T-helper 1 cell treated with Interleukin-12 subunit alpha and Interleukin-12 subunit beta and Interleukin-4 antibody, amounts not matched to agents 30 ng/mL and 1 ng/mL, for 36 hours (primary cell): ENCODE measurements around the gene HLA-DRB1. TPM values are rescaled to one million over a fixed set of nuclear protein-coding genes. Genes with fewer than 3 reads are reported as not detected.

ENCODE experiments used
- intact Hi-C: fragments of 100-400 bp; cut with micrococcal nuclease; formaldehyde crosslinking; loops from one replicate; pipeline ENCODE4 v1.15.1; 2024
- total RNA-seq: library from RNA; stranded (reverse); gene quantifications from 2 replicates; pipeline ENCODE4 v1.2.3, GENCODE V29; 2022

The HLA-DRB1 gene
- total RNA-seq = 170 and 173 TPM in 2 replicates

DNA sequence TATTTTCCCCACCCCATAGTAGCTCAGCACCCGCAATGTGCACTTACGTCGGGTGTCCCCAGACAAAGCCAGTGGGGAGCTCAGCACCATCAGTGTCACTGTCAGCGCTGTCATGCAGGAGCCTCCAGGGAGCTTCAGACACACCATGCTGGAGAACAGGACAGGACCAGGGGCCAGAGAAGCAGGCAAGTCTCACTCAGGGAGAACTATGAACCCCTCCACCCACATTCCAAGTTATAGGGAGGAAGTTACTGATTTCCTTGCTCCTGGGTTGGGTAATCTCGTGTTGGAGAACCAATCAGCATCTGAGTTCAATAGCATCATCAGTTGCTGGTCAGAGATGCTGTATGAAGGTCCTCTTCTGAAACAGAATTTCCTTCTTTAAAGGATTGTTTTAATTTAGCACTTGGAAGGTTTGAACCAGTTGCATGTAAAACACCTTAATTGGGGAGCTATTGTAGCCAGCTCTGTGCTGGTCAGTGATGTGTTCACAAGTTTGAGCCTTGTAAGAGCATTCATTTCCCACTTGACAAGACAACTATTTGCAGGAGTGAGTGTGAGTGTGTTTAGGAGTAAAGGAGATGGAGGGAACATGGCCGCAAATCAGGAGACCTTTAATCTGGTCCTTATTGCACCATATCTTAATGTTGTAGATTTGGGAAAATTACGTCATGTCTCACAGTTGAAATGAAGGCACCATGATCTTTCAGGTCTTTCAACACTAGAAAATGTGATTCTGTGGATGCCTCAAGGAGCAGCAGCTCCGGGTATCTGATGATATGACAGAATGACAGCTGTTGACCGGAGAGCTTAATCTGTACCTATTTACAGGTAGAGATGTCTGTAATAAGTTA is at the start of gene HLA-DRB1:
TSS of gene HLA-DRB1 (minus strand) at position 253 of the 854 bp plus-strand sequence. CDS start at position 147, 106 bp downstream.
- intact Hi-C loops = loop anchor here (1.0 kb wide), 1 partner anchor 76 kb away; the partner anchor contains the start of gene HLA-DQB1

DNA sequence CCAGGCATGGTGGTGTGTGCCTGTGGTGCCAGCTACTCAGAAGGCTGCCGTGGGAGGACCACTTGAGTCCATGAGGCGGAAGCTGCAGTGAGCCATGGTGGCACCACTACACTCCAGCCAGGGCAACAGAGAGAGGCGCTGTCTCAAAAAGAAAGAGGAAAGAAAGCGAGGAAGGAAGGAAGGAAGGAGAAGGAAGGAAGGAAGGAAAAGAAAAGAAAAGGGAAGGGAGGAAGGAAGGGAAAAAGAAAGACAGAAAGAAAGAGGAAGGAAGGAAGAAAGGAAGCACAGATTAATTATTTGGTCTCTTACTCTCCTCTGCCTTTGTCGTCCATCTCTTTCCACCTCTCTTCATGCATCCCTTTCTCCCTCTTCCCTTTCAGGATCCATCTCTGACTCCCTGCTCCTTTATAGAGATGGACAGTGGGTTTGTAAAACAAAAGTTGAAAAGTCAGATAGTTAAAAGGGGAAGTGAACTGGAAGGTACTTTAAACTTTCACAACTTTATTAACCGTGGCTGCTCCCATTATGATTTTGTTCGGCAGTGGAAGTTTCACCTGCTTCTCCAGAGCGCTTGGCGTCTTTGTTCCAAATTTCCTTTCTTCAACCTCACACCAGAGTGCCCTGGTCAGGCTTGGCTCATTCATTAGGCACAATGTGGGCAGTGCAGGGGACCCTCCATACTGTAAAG is 49.0 kb upstream of the HLA-DRB1 start:
- intact Hi-C loops = no loop called here

DNA sequence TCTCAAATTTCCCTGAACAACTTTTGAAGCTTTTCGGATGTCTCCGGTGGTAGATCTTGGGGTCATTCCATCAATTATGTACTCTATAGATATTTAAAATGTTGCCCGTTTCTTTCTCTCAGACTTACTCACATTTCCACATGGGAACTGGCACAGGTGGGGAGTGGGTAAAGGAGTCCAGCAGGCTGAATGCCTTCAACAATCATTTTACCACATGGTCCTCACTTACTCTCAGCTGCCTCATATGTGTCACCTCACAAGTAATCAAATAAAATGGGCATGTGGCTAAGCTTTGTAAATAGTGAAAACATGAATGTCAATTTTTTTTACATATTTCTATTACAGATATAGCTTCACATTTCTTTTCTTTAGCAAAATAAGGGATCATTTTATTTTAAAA is 48.2 kb upstream of the HLA-DRB1 start:
- intact Hi-C loops = no loop called here

DNA sequence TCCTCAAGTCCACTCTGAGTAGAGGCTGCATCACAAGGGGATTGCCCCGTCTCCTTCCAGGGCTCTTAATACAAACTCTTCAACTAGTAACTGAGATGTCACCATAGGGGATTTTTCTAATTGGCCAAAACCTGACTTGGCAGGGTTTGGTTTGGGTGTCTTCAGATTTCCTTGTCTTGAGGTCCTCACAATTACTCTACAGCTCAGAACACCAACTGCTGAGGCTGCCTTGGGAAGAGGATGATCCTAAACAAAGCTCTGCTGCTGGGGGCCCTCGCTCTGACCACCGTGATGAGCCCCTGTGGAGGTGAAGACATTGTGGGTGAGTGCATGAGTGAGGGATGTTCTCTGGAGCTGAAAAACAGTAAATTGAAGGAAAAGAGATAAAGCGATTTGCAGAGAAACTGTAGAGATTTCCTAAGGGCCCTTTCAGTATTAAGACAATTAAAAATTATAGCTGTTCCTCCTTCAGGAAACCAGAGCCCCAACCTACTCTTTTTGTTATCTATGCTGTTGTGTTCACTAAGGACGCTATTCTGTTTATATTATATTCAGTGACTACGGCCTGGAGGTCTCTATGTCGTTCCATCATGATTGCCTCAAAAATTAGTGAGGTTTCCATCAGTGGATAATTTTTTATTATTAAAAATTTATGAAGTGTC is 47.7 kb upstream of the HLA-DRB1 start, which contains the start of gene HLA-DQA1:
TSS of gene HLA-DQA1 (plus strand) at position 188 of the 662 bp plus-strand sequence. CDS start at position 241, 53 bp downstream.
- intact Hi-C loops = no loop called here

DNA sequence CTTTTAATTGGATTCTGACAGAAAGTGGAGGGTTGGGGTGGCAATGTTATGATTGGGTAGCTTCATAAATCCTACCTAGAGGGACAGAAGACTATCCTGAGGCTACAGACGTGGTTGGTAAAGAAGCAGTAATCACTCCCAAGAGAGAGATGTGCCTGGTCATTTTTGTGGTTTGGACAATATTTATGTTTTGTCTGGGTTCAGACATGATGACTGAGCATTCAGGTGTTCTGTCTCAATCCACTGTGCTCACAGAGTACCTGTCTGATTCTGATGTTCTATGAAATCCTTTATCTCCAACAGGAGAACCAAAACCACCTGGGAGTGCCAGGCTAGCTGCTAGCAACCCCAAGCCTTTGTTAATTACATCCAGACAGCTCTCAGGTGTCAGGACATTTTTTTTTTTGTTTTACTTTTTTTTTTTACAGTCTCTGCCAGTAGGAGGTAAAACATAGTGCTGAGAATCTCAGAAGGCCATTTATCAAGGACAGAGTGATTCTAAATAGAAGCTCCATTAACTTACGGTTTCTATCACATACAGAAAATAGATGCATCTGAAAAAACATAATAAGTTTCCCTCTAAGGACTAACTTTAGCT is 46.0 kb upstream of the HLA-DRB1 start:
- intact Hi-C loops = no loop called here

DNA sequence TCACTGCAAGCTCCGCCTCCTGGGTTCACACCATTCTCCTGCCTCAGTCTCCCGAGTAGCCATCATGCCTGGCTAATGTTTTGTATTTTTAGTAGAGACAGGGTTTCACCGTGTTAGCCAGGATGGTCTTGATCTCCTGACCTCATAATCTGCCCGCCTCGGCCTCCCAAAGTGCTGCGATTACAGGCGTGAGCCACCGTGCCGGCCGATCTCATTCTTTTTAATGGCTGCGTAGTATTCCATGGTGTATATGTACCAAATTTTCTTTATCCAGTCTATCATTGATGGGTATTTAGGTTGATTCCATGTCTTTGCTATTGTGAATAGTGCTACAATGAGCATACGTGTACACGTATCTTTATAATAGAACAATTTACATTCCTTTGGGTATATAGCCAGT is 40.1 kb upstream of the HLA-DRB1 start:
- intact Hi-C loops = loop anchor here (10.0 kb wide), 1 partner anchor 345 kb away; no protein-coding TSS in a partner anchor

DNA sequence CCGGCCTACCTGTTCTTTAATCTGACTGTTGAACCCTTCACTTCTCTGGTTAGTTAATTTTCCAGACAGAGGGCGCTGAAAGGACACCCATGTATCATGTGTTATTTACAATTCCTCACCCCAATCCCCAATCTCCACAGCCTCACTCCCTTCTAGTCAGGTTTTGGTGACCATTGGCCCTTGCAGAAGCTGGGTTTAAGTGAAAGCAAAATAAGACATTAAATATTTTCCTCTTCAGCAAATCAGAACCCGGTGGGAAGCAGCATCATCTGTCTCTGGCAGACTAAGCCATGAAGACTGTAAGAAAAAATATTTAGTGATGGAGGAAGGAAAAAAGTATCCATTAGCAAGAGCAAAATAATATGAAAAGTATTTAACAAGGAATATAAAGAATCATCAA is 38.2 kb upstream of the HLA-DRB1 start:
- intact Hi-C loops = loop anchor here (1.0 to 10.0 kb wide), 3 partner anchors 18 to 347 kb away; partner anchors contain the start of gene HLA-DQB1

DNA sequence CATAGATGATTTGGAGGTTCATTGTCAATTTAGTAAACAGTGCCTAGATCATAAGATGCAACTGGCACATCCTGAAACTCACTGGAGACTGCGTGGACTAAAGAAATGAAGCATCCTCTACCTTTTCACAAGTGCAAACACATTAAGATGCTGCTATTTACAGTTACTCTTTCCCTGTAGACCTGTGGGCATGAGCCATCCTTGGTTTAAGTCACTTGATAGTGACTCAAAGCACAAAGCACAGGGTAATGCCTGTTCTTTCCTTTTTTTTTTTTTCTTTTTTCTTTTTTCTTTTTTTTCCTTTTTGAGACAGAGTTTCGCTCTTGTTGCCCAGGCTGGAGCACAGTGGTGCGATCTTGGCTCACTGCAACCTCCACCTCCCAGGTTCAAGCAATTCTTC is 37.6 kb upstream of the HLA-DRB1 start:
- intact Hi-C loops = loop anchor here (10.0 kb wide), 1 partner anchor 348 kb away; no protein-coding TSS in a partner anchor

DNA sequence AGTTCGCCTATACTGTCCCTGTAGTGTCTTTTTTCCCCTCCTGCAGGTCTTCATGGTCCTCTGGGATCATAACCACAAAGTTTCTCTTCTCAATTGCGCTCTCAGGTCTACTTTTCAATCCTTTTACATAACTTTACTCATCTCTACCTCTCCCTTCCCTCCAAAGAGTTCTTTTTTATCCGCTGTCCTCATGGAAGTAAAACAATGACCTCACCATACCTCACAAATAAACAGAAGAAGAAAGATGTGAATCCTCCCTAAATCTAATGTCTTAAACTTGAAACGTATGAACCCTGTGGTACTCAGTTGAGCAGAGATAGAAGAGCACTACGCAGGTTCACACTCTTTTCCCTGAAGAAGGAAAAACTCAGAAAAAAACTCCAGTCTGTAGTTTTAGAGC is 35.5 kb upstream of the HLA-DRB1 start:
- intact Hi-C loops = loop anchor here (10.0 kb wide), 1 partner anchor 350 kb away; no protein-coding TSS in a partner anchor

DNA sequence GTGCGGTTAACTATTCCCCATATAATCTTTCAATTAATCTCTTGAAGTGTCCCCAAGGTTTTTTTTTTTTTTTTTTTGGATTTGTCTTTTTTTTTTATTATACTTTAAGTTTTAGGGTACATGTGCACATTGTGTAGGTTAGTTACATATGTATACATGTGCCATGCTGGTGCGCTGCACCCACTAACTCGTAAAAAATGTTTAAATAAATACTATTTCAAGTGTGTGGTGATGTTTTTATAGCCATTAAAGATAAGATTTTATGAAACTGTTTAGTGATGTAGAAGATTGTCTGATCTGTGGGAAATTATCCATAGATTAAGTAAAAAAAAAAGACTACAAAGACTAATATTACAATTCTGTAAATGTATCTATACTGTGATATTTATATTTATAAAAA is 34.9 kb upstream of the HLA-DRB1 start:
- intact Hi-C loops = loop anchor here (10.0 kb wide), 1 partner anchor 350 kb away; no protein-coding TSS in a partner anchor

DNA sequence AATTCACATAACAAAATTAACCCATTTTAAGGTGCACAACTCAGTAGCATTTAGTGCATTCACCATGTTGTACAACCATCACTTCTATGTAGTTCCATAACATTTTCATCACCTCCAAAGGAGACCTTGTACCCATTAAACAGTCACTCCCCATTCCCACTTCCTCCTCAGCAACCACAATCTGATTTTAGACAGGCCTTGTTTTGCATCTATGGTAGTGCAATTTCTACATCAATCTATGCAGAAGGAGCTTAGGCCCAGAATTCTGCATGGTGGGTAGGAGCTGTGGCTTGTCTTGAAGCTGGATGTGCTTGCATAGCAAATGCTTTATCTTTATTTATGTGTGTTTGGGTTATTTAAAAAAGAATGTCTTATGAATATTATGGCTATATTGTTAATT is 34.0 kb upstream of the HLA-DRB1 start:
- intact Hi-C loops = loop anchor here (1.0 to 10.0 kb wide), 5 partner anchors 13 to 351 kb away; no protein-coding TSS in a partner anchor

DNA sequence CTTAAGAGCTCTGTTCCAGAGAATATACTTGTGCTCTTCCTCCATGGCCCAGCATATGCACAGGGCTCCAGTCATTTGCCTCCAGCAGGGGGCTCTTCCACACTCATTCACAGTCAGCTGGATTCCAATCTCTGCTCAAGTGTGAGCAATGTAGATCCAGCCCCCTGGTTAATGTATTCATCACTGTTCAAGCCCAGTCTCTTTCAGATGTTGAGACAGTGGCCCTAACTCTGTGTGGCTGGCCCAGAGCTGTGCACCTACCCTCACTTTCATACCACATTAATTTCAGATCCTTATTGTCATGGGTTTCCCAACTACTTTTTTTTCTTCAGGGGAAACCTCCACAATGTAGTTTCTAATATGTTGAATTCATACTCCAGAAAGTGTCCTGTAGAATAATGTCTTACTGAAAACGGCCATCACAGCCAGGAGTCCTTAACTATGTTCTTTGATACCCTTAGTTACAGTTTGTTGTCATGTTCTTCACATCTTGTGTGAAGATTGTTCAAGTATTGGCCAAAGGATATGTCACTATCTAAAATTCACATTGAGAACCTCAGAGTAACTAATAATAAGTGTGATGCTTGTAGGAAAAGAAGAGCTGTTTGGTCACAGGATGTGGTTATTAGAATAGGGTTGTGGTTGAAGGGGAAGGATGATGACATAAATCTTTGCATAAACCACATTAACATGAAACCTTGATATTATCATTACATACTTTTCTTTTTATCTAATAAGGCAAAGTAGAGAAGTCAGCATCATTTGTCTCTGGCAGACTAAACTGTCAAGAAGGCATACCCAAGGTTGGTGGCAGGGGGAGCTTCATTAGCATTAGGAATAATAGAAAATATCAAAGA is 33.1 kb upstream of the HLA-DRB1 start:
- intact Hi-C loops = loop anchor here (1.0 to 10.0 kb wide), 6 partner anchors 12 to 352 kb away; no protein-coding TSS in a partner anchor

DNA sequence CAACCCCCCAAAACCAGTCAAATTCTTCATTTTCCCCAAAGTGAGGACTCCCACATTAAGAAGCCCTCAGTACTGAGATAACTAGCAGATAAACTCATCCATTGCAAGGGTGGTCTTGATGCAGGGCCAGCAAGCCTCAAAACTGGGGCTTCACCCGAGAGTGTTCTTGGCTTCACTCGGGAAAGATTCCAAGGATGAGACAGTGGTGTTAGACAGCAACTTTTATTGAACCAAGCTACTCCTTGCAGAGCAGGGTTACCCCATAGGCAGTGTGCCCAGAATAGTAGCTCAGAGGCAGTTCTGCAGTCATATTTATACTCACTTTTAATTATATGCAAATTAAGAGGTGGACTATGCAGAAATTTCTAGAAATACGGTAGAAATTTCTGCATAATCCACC is 31.7 kb upstream of the HLA-DRB1 start:
- intact Hi-C loops = loop anchor here (10.0 kb wide), 1 partner anchor 353 kb away; no protein-coding TSS in a partner anchor

DNA sequence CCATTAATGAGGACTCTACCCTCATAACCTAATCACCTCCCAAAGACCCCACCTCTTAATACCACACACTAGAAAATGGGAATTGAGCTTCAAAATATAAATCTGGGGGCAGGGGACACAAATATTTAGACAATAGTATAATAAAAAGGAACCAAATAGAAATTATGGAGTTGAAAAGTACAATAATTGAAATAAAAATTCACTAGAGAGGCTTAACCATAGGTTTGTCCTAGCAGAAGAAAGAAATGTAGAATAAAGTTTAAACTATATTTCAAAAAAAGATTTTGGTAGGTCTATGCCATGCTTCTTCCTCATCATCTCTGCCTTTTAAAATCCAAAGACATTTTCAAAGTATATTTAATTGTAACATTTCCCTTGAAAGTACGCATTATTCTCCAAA is 28.1 kb upstream of the HLA-DRB1 start:
- intact Hi-C loops = no loop called here

DNA sequence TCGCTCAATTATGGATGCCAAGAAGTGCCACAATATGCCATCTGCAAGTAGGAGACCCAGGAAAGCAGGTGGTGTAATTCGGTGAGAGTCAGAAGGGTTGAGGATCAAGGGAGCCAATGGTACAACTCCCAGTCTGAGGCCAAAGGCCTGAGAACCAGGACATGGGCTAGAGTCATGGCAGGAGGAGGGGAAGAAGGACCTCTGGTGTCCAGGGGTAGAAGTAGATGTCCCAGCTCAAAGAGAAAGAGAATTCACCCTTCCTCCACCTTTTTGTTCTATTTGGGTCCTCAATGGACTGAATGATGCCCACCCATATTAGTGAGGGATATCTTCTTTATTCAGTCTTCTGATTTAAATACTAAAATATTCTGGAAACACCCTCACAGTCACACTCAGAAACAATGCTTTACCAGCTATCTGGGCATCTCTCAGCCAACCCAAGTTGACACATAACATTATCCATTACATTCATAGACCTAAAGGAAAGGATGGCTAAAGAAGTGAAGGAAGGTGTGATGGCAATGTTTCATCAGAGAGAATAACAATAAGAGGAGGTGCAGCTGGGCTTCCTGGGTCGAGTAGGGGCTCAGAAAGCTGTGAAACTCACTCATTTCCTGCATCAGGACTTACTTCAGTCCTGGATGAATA is 26.4 kb upstream of the HLA-DRB1 start:
- intact Hi-C loops = no loop called here

DNA sequence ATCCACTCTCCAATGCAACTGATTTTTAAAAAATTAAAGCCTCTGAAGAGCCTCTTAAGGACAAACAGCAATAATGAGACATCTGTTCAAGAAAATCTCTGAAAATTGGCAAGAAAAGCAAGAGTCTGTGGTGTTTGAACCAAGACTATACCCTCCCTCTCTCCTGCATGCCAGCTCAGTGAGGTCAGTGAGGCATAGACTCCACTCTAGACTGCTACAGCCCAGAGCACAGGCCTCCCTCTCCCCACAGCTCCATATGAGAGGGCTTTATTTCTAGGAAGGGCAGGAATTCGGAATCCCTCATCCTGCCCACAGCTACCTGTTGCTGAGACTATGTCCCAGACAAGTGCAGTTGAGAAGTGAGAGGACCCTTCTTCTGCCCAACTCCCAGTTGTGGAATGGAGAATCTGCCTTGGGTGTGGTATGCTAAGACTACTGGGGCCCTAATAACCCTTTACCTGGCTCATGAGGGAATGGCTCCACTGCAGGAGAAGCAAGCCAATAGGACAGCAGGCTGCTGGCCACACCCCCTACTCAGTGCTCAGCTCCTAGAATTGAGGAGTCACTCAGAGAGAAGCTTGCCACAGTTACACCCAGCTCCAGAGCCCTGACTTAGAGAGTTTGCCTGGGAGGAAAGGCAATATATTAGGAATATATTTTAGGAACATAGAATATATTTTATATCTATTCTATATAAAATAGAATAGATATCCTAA is 24.9 kb upstream of the HLA-DRB1 start:
- intact Hi-C loops = no loop called here

DNA sequence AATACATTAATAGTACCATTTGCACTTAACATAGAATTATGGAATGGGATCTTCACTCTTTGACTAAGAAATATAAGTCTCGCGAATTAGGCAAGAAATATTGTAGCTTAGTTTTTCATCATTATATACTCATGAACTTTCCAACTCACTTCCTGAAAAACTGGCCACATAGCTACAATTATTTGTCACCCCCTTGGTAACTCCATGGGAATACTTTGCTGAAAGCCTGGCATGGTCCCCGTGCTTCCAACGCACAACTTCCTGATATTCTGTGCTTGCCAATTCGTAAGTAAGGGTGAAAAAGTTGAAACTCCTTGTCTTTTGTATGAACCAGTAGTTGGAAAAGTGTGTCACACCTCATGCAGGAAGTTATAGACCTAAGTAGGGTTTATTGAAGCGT is 23.8 kb upstream of the HLA-DRB1 start:
- intact Hi-C loops = no loop called here

DNA sequence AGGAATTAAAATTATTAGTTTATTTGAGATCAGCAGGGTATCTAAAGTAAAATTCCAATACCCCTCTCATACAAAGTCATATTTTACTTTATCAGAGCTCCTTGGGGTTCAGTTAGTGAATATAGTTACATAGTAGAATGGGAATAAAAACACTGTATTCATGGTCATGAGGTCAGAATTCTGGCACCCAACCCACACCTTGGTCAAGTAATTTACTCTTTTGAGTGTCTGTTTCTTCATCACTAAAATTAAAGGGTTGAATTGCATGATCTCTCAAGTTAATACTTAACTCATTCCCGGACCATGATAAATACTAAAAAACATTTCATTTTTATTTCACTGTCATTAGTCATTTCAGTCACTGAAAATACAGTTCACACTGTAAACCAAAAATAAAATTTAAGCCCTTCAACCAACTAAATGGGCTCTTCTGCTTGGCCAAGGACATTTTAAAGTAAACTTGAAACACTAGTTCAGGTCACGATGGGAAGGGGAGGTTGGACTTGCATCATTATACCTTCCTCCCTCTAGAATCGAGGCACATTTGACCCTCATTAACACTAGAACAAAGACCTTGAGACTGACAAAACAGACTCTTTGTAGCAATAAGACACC is 21.1 kb upstream of the HLA-DRB1 start:
- intact Hi-C loops = loop anchor here (1.0 to 2.0 kb wide), 3 partner anchors 13 to 74 kb away; no protein-coding TSS in a partner anchor
